Measurements from ENCODE around the gene CPNE6.

DNA sequence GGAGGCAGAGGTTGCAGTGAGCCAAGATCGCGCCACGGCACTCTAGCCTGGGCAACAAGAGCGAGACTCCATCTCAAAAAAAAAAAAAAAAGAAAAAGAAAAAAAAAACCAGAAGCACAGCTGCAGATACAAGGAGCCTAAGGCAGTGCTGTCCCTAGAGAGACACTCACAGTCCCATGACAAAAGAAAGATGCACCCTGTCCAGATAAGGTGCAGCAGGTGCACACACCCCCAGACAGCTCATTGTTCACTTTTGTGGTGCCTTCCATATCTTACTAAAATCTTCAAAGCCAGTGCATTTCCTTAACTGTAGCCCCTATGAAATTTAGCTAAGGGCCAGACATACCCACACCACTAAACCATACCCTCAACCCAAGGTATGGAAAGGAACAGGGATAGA is 51.1 kb downstream of the CPNE6 start:
- TF ChIP-seq RELA (CRISPR knock-in tag; IDR thresholded peaks at IDR 0.05) (no peak), SRF (IDR thresholded peaks at IDR 0.05; ENCODE audit: low read depth, low read length) (no peak), CTCF (CRISPR knock-in tag; IDR thresholded peaks at IDR 0.05) (no peak)
- TF ChIP-seq, protein P1, sequence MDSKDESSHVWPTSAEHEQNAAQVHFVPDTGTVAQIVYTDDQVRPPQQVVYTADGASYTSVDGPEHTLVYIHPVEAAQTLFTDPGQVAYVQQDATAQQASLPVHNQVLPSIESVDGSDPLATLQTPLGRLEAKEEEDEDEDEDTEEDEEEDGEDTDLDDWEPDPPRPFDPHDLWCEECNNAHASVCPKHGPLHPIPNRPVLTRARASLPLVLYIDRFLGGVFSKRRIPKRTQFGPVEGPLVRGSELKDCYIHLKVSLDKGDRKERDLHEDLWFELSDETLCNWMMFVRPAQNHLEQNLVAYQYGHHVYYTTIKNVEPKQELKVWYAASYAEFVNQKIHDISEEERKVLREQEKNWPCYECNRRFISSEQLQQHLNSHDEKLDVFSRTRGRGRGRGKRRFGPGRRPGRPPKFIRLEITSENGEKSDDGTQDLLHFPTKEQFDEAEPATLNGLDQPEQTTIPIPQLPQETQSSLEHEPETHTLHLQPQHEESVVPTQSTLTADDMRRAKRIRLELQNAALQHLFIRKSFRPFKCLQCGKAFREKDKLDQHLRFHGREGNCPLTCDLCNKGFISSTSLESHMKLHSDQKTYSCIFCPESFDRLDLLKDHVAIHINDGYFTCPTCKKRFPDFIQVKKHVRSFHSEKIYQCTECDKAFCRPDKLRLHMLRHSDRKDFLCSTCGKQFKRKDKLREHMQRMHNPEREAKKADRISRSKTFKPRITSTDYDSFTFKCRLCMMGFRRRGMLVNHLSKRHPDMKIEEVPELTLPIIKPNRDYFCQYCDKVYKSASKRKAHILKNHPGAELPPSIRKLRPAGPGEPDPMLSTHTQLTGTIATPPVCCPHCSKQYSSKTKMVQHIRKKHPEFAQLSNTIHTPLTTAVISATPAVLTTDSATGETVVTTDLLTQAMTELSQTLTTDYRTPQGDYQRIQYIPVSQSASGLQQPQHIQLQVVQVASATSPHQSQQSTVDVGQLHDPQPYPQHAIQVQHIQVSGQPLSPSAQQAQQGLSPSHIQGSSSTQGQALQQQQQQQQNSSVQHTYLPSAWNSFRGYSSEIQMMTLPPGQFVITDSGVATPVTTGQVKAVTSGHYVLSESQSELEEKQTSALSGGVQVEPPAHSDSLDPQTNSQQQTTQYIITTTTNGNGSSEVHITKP (CRISPR knock-in tag; IDR thresholded peaks at IDR 0.05; ENCODE audit: low read depth) = no peak

Data from HepG2 (cell line).